HG02623 (cell line): ENCODE measurements around the gene PWP2.
"Not testable (repeated sequence)": the region's sequence is repeated elsewhere in the genome, so short reads cannot be mapped to it uniquely, and the experiment has no call there.

Experiments
- ATAC-seq: cut with Tn5 transposase; IDR thresholded peaks from one replicate; pipeline ENCODE4 v1.9.1; 2021; ENCODE audit warnings: moderate library complexity; ENCODE audit not compliant: unreplicated experiment

Gene PWP2

DNA sequence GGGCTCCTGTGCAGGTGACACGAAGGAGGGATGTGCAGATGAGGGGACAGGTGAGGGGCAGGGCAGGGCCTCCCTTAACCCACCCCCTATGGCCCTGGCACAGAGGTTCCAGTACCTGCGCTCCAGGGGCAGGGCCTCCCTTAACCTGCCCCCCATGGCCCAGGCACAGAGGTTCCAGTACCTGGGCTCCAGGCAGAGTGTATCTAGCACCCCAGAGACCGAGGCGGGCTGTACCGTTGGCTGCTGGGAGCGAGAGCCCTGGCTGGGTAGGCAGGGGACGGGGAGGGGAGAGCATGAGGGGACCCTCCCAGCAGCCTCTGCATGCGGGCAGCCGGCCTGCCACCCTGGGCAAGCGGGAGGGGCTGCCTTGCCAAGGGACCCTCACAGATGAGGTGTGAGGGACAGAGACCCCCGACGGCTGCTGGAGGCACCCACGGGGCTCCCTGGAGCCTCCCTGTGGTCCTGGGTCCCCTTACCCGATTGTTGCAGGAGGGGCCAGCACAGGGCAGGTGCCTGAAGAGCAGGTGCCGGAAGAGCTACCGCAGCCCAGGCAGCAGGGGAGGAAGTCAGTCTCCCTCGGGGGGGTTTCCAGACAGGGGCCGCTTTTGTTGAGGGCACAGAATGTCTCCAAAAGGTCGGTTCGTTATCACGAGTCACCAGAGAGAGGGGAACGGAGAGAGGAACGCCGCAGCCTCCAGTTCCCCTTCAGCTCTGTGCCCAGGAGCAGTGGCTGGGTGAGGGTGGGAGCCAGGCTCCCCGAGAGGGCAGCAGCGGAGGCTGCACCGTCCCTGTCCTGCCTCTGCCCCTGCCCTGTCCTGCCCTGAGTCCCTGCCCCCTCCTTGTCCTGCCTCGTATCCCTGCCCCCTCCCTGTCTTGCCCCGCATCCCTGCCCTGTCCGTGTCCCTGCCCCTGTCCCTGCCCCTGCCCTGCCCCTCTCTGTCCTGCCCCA lies 52.4 kb downstream of the PWP2 start:
- not testable (repeated sequence) for ATAC-seq

DNA sequence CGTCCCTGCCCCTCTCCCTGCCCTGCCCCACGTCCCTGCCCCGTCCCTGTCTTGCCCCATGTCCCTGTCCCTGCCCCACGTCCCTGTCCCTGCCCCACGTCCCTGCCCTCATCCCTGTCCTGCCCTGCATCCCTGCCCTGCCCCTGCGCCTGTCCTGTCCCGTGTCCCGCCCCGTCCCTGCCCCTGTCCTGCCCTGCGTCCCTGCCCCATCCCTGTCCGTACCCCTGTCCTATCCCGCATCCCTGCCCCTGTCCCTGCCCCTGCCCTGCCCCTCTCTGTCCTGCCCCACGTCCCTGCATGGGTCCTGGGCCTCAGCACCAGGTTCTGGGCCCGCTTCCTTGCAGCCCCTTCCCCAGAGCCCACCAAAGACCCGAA lies 53.1 kb downstream of the PWP2 start:
- ATAC-seq, result not testable (repeated sequence)

DNA sequence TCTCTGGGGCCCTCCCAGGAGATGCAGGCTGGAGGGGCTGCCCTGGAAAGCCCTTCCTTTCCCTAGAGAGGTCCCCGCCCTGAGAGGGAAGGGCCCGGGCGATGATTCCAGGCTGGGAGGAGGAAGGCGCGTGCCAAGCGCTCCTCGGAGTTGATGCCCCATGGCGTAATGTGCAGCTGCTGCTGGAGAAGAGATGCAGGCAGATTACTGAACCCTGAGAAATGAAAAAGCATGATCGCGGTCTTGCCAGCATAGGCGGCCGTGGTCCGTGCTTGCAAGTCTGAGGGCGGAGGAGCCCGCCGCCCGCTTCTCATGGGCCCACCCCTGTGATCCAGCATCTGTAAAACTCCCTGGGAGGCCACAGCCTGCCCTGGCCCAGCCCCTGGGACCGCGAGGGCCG lies 53.6 kb downstream of the PWP2 start:
- ATAC-seq, result not testable (repeated sequence)

DNA sequence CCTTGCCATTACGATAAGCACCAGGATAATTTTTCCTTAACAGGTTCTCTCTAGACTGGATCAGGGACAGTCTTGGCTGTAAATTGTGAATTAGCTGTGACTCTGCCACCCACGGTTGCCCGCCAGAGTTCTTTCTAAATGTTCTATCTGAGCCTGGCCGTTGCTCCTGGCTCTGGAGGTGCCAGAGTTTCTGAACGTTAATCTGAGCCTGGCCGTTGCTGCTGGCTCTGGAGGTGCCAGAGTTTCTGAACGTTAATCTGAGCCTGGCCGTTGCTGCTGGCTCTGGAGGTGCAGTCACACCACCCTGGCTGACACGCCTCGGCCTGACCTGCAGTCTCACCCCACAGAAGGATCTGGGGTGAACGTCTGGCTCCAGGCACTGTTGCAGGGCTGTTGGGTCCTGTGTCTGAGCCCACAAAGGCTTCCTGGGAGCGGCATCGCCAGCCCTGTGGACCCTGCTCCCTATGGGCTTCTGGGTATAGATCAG lies 56.0 kb downstream of the PWP2 start:
- not testable (repeated sequence) for ATAC-seq

DNA sequence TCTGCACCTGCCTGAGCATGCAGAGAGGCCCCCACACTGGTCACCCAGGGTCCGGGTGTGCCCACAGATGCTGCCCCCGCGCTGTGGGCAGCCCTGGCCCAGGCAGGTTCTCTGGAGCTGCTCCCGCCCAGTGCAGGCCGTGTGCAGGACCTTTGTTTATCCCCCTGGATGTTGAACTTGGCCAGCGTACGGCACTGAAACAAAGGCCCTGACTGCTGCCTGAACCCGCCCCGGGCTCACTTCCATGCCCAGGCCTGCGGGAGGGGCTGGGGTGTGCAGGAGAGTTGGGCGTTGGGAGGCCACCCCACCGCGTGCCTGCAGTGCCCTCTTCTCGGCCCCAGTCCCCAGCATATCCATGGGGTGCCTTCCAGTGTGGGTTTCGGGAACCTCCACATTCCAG lies 58.7 kb downstream of the PWP2 start:
- ATAC-seq, result not testable (repeated sequence)

DNA sequence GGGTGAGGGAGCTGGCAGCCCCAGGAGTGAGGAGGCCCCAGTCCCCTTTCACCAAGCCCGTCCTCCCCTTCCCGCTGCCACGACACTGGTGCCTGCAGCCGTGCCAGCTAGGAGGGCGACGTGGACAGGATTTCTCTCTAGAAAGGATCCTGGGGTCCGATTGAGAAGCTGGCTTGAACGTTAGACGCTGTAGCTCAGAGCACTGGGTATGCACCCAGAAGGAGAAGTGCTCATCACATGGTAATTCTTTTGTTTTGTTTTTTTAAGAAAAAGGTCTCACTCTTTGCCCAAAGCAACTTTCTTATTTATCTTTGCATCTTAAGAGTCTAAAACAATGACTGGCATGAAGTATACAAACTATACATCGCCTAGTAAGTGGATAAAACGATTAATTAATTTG lies 60.3 kb downstream of the PWP2 start:
- ATAC-seq, result not testable (repeated sequence)

DNA sequence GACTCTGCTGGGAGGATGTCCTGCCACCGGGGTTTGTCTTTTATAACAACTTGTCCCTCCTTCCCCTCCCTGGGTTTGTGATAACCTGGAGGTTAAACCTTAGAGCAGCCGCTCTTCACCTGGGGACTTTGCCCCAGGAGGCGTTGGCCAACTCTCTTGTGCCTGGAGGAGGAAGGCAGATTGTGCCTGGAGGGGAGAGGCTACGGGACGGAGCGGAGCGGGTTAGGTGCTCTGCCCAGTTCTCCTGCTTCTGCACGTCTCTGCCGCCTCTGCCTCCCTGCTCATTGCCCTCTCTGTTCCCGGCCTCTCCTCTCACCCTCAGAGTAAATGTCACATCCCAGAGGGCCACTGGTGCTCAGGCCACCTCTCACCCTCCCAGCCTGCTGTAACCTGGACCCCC lies 63.1 kb downstream of the PWP2 start:
- ATAC-seq, result not testable (repeated sequence)

DNA sequence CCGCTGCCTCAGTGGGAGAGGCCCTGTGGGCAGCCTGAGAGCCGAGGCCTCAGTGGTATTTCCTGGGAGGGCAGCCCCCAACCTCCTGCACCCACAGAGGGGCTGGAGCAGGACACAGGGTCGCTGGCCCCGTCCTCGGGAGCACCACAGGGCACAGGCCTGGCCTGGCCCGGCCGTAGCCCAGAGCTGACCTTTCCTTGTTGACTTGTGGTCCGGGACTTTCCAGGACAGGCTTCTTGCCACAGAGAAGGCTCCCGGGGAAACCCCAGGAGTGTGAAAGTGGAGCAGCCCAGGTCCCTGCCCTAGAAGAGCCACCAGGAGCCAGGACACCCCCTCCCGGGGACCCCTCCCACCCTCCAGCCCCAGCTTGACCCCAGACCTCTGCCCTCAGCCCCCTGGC lies 63.7 kb downstream of the PWP2 start:
- not testable (repeated sequence) for ATAC-seq

DNA sequence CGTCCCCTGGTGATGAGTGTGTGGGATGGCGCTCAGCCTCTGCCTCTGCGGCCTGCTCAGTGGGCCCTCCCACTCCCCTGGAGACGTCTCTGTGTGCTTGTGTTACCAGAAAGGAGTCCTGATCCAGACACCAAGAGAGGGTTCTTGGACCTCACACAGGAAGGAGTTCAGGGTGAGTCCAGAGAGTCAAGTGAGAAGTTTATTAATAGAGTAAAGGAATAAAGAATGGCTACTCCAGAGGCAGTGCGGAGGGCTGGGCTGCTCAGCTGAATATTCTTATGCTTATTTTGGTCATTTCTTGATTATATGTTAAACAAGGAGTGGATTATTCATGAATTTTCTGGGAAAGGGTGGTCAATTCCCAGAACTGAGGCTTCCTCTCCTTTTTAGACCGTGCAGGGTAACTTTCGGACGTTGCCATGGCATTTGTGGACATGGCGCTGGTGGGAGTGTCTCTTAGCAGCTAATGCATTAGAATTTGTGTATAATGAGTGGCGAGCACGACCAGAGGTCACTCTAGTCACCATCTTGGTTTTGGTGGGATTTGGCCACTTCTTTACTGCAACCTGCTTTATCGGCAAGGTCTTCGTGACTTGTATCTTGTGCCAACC lies 64.9 kb downstream of the PWP2 start:
- ATAC-seq, result not testable (repeated sequence)

DNA sequence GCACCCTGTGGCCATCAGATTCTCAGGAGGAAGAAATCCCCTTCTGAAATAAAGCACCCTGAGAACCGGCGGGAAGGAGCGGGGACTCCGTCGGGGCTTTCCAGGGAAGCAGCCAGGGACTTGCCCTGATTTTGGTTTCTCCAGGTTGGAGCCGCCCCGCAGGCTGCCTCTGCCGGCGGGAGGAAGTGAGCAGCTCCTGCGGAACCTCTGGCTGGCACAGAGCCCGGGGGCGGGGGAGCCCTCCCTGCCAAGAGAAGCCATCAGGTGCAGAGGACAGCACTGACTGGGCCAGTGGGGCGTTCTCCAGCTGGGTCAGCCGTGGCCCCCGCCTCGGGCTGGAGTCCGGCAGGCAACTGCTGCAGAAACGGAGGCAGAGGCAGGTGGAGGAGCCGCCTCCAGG lies 65.5 kb downstream of the PWP2 start:
- not testable (repeated sequence) for ATAC-seq

DNA sequence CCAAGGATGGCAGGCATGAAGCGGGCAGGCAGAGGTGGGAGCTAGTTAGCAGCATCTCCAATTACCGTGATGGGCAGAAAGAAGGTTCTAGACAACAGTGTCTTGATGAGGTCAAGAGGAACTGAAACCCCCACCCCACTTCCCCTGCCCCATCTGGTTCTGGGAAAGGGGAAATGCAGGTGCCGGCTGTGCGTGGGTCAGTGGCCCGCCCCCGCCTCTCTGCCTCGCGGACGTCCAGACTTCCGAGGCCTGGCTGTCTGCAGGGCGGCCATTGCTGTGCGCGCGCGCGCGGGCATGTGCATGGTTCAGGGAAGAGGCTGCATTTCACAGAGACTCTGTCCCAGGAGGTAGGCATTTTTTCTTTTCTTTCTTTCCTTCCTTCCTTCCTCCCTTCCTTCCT lies 68.0 kb downstream of the PWP2 start:
- not testable (repeated sequence) for ATAC-seq

DNA sequence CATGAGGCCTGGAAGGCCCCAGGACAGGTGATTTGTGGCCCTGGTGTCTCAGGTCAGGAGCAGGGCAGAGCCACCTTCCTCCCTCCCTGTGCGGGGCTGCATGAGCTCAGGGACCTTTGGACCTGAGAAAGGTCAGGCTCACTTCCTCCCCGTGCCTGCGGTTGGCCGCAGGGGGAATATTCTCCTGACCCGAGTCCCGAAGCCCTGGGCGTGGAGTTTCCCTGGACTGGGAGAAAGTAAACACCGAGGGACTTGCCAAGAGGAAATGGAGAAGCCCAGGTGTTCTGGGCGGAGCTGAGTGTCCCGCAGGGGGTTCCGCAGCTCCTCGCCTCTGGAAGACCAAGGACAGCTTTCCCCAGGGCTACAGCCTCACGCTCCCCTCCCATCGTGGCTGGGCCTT lies 68.9 kb downstream of the PWP2 start:
- ATAC-seq, result not testable (repeated sequence)
